Naive thymus-derived CD8-positive, alpha-beta T cell (primary cell): ENCODE results near the gene CLEC5A. TPM values are rescaled to one million over a fixed set of nuclear protein-coding genes. Genes with fewer than 3 reads are reported as not detected.

Experiments used
- ATAC-seq, 2 donors: fragments of 150-1000 bp; cut with Tn5 transposase in 1 of 2; sonication (Bioruptor Pico), chemical (Tn5 transposase) in 1 of 2; 1 replicate in 1 of 2; 2 replicates in 1 of 2; pipeline ENCODE4 v1.10.0; 2021; ENCODE audit warnings: mild to moderate bottlenecking in 2 of 2, moderate library complexity in 2 of 2
- POLR2A ChIA-PET: fragments of 350-600 bp; sonication (Branson Sonifier 250); formaldehyde crosslinking; loops from one replicate; lab custom pipeline; 2021; ENCODE audit warnings: antibody characterized with exemption; lab: Charles Lee
- DNase-seq, 10 donors: peaks; one replicate each; pipeline versions ENCODE4 v3.0.0 to v3.0.0-alpha.2; 2020 to 2022
- H3K27ac Mint-ChIP-seq, 10 donors: one replicate each; pipeline ENCODE4 v1.8.0; 2020 to 2022; ENCODE audit warnings: mild to moderate bottlenecking in 10 of 10, mixed read lengths in 10 of 10, moderate library complexity in 4 of 10, inconsistent platforms in 1 of 10
- H3K27me3 Mint-ChIP-seq, 5 donors: one replicate each; pipeline ENCODE4 v1.8.0; 2021 to 2022; ENCODE audit warnings: mixed read lengths in 5 of 5
- H3K36me3 Mint-ChIP-seq, 3 donors: one replicate each; pipeline ENCODE4 v1.8.0; 2020 to 2022; ENCODE audit warnings: mixed read lengths in 3 of 3, mild to moderate bottlenecking in 2 of 3, inconsistent platforms in 1 of 3
- H3K4me1 Mint-ChIP-seq, 4 donors: one replicate each; pipeline ENCODE4 v1.8.0; 2021 to 2022; ENCODE audit warnings: mixed read lengths in 4 of 4
- H3K4me3 Mint-ChIP-seq, 10 donors: one replicate each; pipeline ENCODE4 v1.8.0; 2020 to 2022; ENCODE audit warnings: mild to moderate bottlenecking in 10 of 10, mixed read lengths in 10 of 10, moderate library complexity in 6 of 10, inconsistent platforms in 1 of 10
- H3K9me3 Mint-ChIP-seq, 9 donors: one replicate each; pipeline ENCODE4 v1.8.0; 2020 to 2022; ENCODE audit warnings: mixed read lengths in 9 of 9, mild to moderate bottlenecking in 3 of 9, inconsistent platforms in 1 of 9, moderate library complexity in 1 of 9
- polyA plus RNA-seq, 3 donors: library from polyadenylated mRNA; unstranded; fragments of 300-500 nt; fragmentation: Illumina TruSeq; gene quantifications; one replicate each; pipeline ENCODE4 v1.2.3, GENCODE V29; 2021
- total RNA-seq, 8 experiments: library from RNA in 2 of 8; stranded (reverse) in 2 of 8; gene quantifications; one replicate each; pipeline ENCODE4 v1.2.3 and lab custom pipeline; 2021 to 2026

CLEC5A gene
- total and polyA plus RNA-seq, 5 experiments from 2014 or later, result 0.31 to 0.77 TPM; not detected in 3

DNA sequence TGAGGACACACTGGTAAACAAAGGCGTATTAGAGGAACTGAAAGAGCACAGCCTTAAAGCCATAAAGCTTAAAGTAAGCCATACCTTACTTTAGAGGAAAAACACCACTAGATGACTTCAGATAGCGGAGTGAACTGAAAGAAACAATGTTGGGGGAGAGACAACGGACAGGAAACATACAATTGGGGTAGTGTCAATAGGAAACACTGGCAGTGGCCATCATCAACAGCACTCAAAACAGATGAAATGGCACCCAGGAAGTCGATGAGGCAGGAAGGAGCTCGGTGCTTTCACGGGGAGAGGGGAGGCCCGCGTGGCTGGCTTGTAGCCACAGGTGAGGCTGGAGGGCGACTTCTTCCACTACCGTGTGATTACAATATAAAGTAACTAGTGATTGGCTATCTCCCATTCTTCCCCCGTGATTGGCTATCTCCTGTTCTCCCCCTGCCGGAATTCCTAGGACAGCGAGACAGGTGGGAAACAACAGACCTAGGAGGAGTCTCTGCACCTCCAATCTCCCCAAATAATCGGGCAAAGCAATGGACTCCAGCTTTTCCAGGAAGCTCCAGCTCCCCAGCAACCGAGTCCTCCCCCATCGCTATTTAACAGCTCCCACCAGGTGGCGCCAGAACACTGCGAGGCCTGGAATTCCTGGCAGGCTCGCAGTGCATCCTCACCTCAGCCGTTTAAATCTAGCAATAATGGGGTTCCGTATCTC lies 29.2 kb upstream of the CLEC5A start:
- no peaks in the 10 kb centered on the region for H3K27me3 Mint-ChIP-seq
- H3K4me1 Mint-ChIP-seq, result peaks cover 13 to 30% (median 22%) of the 10 kb centered on the region in 4 donors
- POLR2A ChIA-PET, result interaction anchor here (0.9 to 1.1 kb wide), 2 partner anchors 323 to 337 kb away, joined by 3 read pairs; no protein-coding TSS in a partner anchor
- no peaks in the 10 kb centered on the region for H3K36me3 Mint-ChIP-seq
- peak overlapping the region; percentile 27 to 92 (median 80) for H3K27ac Mint-ChIP-seq
- peaks cover 0 to 10% (median 0%) of the 10 kb centered on the region in 9 donors for H3K9me3 Mint-ChIP-seq
- peak overlapping the region; percentile 69 to 88 (median 81) for H3K4me3 Mint-ChIP-seq
- DNase-seq (peak; percentile 28 to 79 (median 52)), ATAC-seq (peak; percentile 87 to 90)

DNA sequence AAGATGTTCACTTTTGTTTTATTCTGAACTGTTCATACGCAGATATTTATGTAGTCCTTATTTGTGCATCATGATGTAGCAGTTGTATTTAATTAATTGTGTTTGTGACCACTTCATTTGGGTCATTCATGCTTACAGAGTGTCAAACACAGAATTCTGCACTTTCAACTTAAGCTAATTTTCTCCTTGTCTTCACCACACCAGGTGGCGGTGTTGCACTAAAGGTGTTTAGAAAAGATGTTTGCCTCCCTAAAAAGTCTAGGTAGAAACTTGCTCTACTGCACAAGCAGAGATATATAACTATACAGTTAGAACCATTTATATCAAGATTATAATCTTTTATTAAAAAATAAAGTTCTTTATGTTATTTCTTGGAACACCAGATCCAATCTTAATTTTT lies 28.1 kb upstream of the CLEC5A start:
- Mint-ChIP-seq H3K27me3 (no peaks in the 10 kb centered on the region), H3K9me3 (peaks cover 0 to 10% (median 0%) of the 10 kb centered on the region in 9 donors), H3K4me3 (no peak overlapping the region), H3K27ac (no peak overlapping the region), H3K4me1 (peaks cover 13 to 27% (median 20%) of the 10 kb centered on the region in 4 donors), H3K36me3 (no peaks in the 10 kb centered on the region)
- POLR2A ChIA-PET, result no interaction called here
- peak in 1 of 10 donors; percentile 13 for DNase-seq
- no peak for ATAC-seq

GRCh38 chr7:141973673-141974072 lies 26.9 kb upstream of the CLEC5A start, which contains the start of gene TAS2R38:
TAS2R38 (minus strand) TSS chr7:141973773; CDS start chr7:141973689, 84 bp downstream.
- Mint-ChIP-seq H3K36me3 (no peaks in the 10 kb centered on the region), H3K27me3 (no peaks in the 10 kb centered on the region), H3K4me3 (no peak within 1 kb of the TSS), H3K4me1 (peaks cover 8 to 18% (median 14%) of the 10 kb centered on the region in 4 donors), H3K27ac (no peak within 1 kb of the TSS), H3K9me3 (no peaks in the 10 kb centered on the region)
- DNase-seq (no peak), ATAC-seq (no peak)
- POLR2A ChIA-PET, result no interaction called here

- H3K36me3 Mint-ChIP-seq, result no peaks in the 10 kb centered on the region
- peaks cover 0 to 1% (median 0%) of the 10 kb centered on the region in 5 donors for H3K27me3 Mint-ChIP-seq
- no peaks in the 10 kb centered on the region for H3K9me3 Mint-ChIP-seq
- H3K4me3 Mint-ChIP-seq, result no peak overlapping the region
- POLR2A ChIA-PET, result no interaction called here
- H3K4me1 Mint-ChIP-seq, result peaks cover 0 to 22% (median 0%) of the 10 kb centered on the region in 4 donors
- ATAC-seq (no peak), DNase-seq (no peak)
- H3K27ac Mint-ChIP-seq, result peak overlapping the region in 1 of 10 donors; percentile 36
Measured at GRCh38 chr7:141960687-141961422, 14.1 kb upstream of the CLEC5A start.

GRCh38 chr7:141956084-141956483 lies 9.3 kb upstream of the CLEC5A start:
- Mint-ChIP-seq H3K4me1 (peaks cover 0 to 24% (median 0%) of the 10 kb centered on the region in 4 donors), H3K36me3 (no peaks in the 10 kb centered on the region), H3K27ac (no peak overlapping the region), H3K9me3 (no peaks in the 10 kb centered on the region), H3K27me3 (peaks cover 0 to 1% (median 0%) of the 10 kb centered on the region in 5 donors), H3K4me3 (no peak overlapping the region)
- POLR2A ChIA-PET, result no interaction called here
- ATAC-seq (no peak), DNase-seq (no peak)

GRCh38 chr7:141954334-141954733 lies 7.6 kb upstream of the CLEC5A start:
- Mint-ChIP-seq H3K36me3 (no peaks in the 10 kb centered on the region), H3K4me3 (no peak overlapping the region), H3K27me3 (peaks cover 0 to 9% (median 0%) of the 10 kb centered on the region in 5 donors), H3K9me3 (no peaks in the 10 kb centered on the region), H3K27ac (no peak overlapping the region), H3K4me1 (peaks cover 0 to 10% (median 0%) of the 10 kb centered on the region in 4 donors)
- POLR2A ChIA-PET, result no interaction called here
- DNase-seq (no peak), ATAC-seq (no peak)

DNA sequence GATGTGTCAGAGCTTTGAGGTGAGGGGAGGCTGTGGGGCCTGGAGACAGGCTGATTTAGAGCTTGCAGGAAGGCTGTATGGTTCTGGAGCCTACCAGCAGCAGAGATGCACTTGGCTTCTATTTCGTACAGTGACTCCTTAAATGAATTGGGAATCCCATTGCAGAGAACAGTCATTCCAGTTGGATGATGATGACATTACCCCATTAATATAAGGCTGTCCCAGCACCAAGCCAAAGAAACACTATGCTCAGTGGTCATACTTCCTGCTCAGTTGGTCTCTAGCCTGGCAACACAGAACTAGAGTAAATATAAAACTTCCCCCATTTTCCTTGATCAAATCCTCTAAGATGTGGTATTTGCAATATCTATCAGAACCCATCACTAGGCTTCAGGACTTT lies 5.7 kb upstream of the CLEC5A start:
- DNase-seq, result no peak
- POLR2A ChIA-PET, result no interaction called here

DNA sequence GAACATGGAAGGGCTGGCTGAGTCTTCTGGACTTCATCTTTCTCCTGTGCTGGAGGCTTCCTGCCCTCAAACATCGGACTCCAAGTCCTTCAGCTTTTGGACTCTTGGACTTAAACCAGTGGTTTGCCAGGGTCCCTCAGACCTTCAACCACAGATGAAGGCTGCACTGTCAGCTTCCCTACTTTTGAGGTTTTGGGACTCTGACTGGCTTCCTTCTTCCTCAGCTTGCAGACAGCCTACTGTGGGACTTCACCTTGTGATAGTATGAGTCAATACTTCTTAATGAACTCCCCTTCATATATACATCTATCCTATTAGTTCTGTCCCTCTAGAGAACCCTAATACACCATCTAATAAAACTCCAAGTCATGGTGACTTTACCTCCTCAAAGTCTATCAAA lies 4.0 kb upstream of the CLEC5A start:
- Mint-ChIP-seq H3K27ac (no peak overlapping the region), H3K4me1 (peaks cover 0 to 3% (median 0%) of the 10 kb centered on the region in 4 donors), H3K27me3 (peaks cover 0 to 9% (median 0%) of the 10 kb centered on the region in 5 donors), H3K36me3 (no peaks in the 10 kb centered on the region), H3K4me3 (no peak overlapping the region), H3K9me3 (no peaks in the 10 kb centered on the region)
- ATAC-seq (no peak), DNase-seq (no peak)
- POLR2A ChIA-PET, result no interaction called here

More for the DNA sequence above, 5.7 kb upstream of the CLEC5A start:
- Mint-ChIP-seq H3K27me3 (peaks cover 0 to 9% (median 0%) of the 10 kb centered on the region in 5 donors), H3K9me3 (no peaks in the 10 kb centered on the region), H3K36me3 (no peaks in the 10 kb centered on the region), H3K27ac (no peak overlapping the region), H3K4me1 (peaks cover 0 to 10% (median 0%) of the 10 kb centered on the region in 4 donors), H3K4me3 (no peak overlapping the region)
- no peak for ATAC-seq

GRCh38 chr7:141949911-141950310 lies 3.1 kb upstream of the CLEC5A start:
- H3K9me3 Mint-ChIP-seq, result no peaks in the 10 kb centered on the region
- H3K27me3 Mint-ChIP-seq, result peaks cover 0 to 9% (median 0%) of the 10 kb centered on the region in 5 donors
- POLR2A ChIA-PET, result no interaction called here
- H3K27ac Mint-ChIP-seq, result no peak overlapping the region
- no peak for ATAC-seq
- H3K36me3 Mint-ChIP-seq, result no peaks in the 10 kb centered on the region
- H3K4me1 Mint-ChIP-seq, result peaks cover 0 to 4% (median 0%) of the 10 kb centered on the region in 4 donors
- H3K4me3 Mint-ChIP-seq, result no peak overlapping the region
- no peak for DNase-seq

GRCh38 chr7:141949451-141949850 lies 2.7 kb upstream of the CLEC5A start:
- POLR2A ChIA-PET, result no interaction called here
- DNase-seq, result no peak
- Mint-ChIP-seq H3K9me3 (no peaks in the 10 kb centered on the region), H3K4me3 (no peak overlapping the region), H3K27ac (no peak overlapping the region), H3K36me3 (no peaks in the 10 kb centered on the region), H3K27me3 (peaks cover 0 to 9% (median 0%) of the 10 kb centered on the region in 5 donors), H3K4me1 (peaks cover 0 to 4% (median 0%) of the 10 kb centered on the region in 4 donors)
- no peak for ATAC-seq

- Mint-ChIP-seq H3K9me3 (no peaks in the 10 kb centered on the region), H3K4me3 (no peak overlapping the region), H3K27me3 (peaks cover 0 to 9% (median 0%) of the 10 kb centered on the region in 5 donors), H3K4me1 (peaks cover 0 to 4% (median 0%) of the 10 kb centered on the region in 4 donors), H3K36me3 (no peaks in the 10 kb centered on the region), H3K27ac (no peak overlapping the region)
- POLR2A ChIA-PET, result no interaction called here
- DNase-seq, result no peak
- ATAC-seq, result no peak
Measured at GRCh38 chr7:141949021-141949420, 2.2 kb upstream of the CLEC5A start.

DNA sequence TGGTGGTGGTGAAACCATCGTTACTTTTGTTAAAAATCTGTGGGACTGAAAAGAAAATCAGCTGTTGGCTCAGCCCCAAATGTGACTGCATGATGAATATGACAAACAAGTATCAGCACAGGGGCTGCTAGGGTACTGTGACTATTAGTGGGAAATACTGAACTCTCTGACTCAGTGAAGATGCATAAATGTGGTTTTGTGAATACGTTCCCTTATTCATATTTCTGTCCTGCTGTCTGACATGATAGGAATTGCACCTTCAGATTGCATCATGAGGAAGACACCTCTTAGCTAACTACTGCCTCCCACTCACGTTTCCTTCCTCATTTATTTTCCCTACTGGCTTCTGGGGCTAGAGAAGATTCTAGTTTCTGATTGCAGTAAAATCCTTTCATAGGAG lies 1.4 kb downstream of the CLEC5A start:
- POLR2A ChIA-PET, result no interaction called here
- no peak overlapping the region for H3K27ac Mint-ChIP-seq
- no peak for DNase-seq
- peaks cover 0 to 17% (median 4%) of the 10 kb centered on the region in 3 donors for H3K36me3 Mint-ChIP-seq
- H3K27me3 Mint-ChIP-seq, result peaks cover 0 to 3% (median 1%) of the 10 kb centered on the region in 5 donors
- H3K9me3 Mint-ChIP-seq, result peaks cover 6 to 23% (median 18%) of the 10 kb centered on the region in 9 donors
- no peak overlapping the region for H3K4me3 Mint-ChIP-seq
- no peak for ATAC-seq
- H3K4me1 Mint-ChIP-seq, result peaks cover 0 to 4% (median 0%) of the 10 kb centered on the region in 4 donors

- Mint-ChIP-seq H3K9me3 (peaks cover 8 to 29% (median 23%) of the 10 kb centered on the region in 9 donors), H3K27ac (no peak overlapping the region), H3K27me3 (peaks cover 0 to 3% (median 0%) of the 10 kb centered on the region in 5 donors), H3K4me1 (peaks cover 0 to 4% (median 0%) of the 10 kb centered on the region in 4 donors), H3K4me3 (no peak overlapping the region), H3K36me3 (peaks cover 0 to 22% (median 7%) of the 10 kb centered on the region in 3 donors)
- DNase-seq, result no peak
- POLR2A ChIA-PET, result no interaction called here
- no peak for ATAC-seq
Measured at GRCh38 chr7:141944811-141945210, 2.0 kb downstream of the CLEC5A start.
